Right atrium auricular region (tissue), 2 donors: ENCODE data around the gene CRLF1. TPM values are rescaled to one million over a fixed set of nuclear protein-coding genes. Genes with fewer than 3 reads are reported as not detected.
A peak's percentile ranks its signal among the peaks of the same experiment; 100 is the strongest.

ENCODE experiments used
- DNase-seq: peaks from one replicate; pipeline ENCODE4 v3.0.0-alpha.2; 2019; ENCODE audit warnings: low spot score
- H3K27ac ChIP-seq, 2 donors: fragments of 200-600 bp; sonication (generic); 1 replicate in 1 of 2; 2 replicates in 1 of 2; pipeline ENCODE4 v1.5.1; 2016 to 2019
- H3K27me3 ChIP-seq, 2 donors: fragments of 200-600 bp; sonication (generic); one replicate each; pipeline versions ENCODE4 v1.5.1 to v1.6.0; 2017 to 2019
- H3K36me3 ChIP-seq: fragments of 200-600 bp; sonication (generic); one replicate; pipeline ENCODE4 v1.5.1; 2016
- H3K4me1 ChIP-seq, 2 donors: fragments of 200-600 bp; sonication (generic); one replicate each; pipeline versions ENCODE4 v1.5.1 to v1.6.0; 2017 to 2019
- H3K4me3 ChIP-seq, 2 donors: fragments of 200-600 bp; sonication (generic); 1 replicate in 1 of 2; 2 replicates in 1 of 2; pipeline ENCODE4 v1.5.1; 2017 to 2019; ENCODE audit warnings: mild to moderate bottlenecking in 1 of 2, moderate library complexity in 1 of 2
- H3K9me3 ChIP-seq, 2 donors: fragments of 200-600 bp; sonication (generic); one replicate each; pipeline ENCODE4 v1.5.1; 2019
- CTCF ChIP-seq, 2 donors: fragments of 200-600 bp; sonication (generic); IDR thresholded peaks; one replicate each; pipeline ENCODE4 v1.5.1; 2019; ENCODE audit warnings: antibody characterized with exemption in 2 of 2
- total RNA-seq, 2 donors: library from RNA; depleted of rRNA; stranded (reverse); fragments of >200 nt; gene quantifications; one replicate each; pipeline ENCODE4 v1.1.0, GENCODE V29; 2016

CRLF1 gene
- total RNA-seq, 2 donors from 2014 or later, result 71.8 to 73.9 TPM

DNA sequence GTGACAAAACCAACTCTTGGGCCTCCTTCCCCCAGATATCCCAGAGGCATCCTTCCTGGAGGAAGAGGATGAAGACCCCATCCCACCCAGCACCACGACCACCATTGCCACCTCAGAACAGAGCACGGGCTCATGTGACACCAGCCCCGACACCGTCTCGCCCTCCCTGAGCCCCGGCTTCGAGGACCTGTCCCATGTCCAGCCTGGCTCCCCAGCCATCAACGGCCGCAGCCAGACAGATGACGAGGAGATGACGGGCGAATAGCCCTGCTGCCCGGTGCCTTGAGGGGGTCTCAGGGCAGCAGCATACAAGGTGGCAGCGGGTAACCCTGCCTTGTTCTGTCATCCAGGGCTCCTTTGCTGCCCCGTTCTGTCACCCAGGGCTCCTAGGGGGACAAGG, 38.2 kb downstream of the CRLF1 start:
- TF ChIP-seq CTCF (IDR thresholded peaks at IDR 0.05), result no peak
- H3K27ac ChIP-seq, result no peak overlapping the region
- H3K9me3 ChIP-seq, result no peaks in the 10 kb centered on the region
- peaks cover 63% of the 10 kb centered on the region for H3K36me3 ChIP-seq
- peaks cover 0 to 18% of the 10 kb centered on the region in 2 donors for H3K4me1 ChIP-seq
- DNase-seq, result no peak
- H3K27me3 ChIP-seq, result no peaks in the 10 kb centered on the region
- H3K4me3 ChIP-seq, result no peak overlapping the region

- no peak for DNase-seq
- no peak overlapping the region for H3K4me3 ChIP-seq
- H3K27me3 ChIP-seq, result no peaks in the 10 kb centered on the region
- peaks cover 0 to 13% of the 10 kb centered on the region in 2 donors for H3K4me1 ChIP-seq
- no peak overlapping the region for H3K27ac ChIP-seq
- H3K9me3 ChIP-seq, result no peaks in the 10 kb centered on the region
- no peak for TF ChIP-seq CTCF (IDR thresholded peaks at IDR 0.05)
- peaks cover 66% of the 10 kb centered on the region for H3K36me3 ChIP-seq
Observed at GRCh38 chr19:18566953-18567352, 39.6 kb downstream of the CRLF1 start.

GRCh38 chr19:18562086-18562485, 44.5 kb downstream of the CRLF1 start:
- Histone ChIP-seq H3K4me1 (peaks cover 0 to 21% of the 10 kb centered on the region in 2 donors), H3K9me3 (no peaks in the 10 kb centered on the region), H3K36me3 (peaks cover 44% of the 10 kb centered on the region), H3K27ac (peak overlapping the region; percentile 65 to 84), H3K27me3 (no peaks in the 10 kb centered on the region), H3K4me3 (no peak overlapping the region)
- peak; percentile 78 for DNase-seq
- TF ChIP-seq CTCF (IDR thresholded peaks at IDR 0.05), result no peak

DNA sequence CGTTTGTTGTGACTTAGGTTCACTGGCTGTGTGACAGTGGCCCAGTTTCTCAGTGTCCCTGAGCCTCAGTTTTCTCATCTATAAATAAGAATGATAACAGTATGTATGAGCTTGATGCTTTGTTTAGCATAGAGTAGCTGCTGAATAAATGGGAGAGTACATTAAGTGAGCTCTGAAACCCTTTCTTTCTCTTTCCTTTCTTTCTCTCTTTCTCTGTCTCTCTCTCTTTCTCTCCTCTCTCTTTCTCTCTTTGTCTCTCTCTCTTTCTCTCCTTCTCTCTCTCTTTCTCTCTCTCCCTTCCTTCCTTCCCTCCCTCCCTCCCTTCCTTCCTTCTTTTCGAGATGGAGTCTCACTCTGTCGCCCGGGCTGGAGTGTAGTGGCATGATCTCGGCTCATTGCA, 46.9 kb downstream of the CRLF1 start:
- Histone ChIP-seq H3K9me3 (no peaks in the 10 kb centered on the region), H3K4me1 (peaks cover 0 to 21% of the 10 kb centered on the region in 2 donors), H3K4me3 (no peak overlapping the region), H3K27me3 (no peaks in the 10 kb centered on the region), H3K36me3 (peaks cover 20% of the 10 kb centered on the region), H3K27ac (peak overlapping the region; percentile 1 to 96)
- DNase-seq, result no peak
- no peak for TF ChIP-seq CTCF (IDR thresholded peaks at IDR 0.05)

- no peak for TF ChIP-seq CTCF (IDR thresholded peaks at IDR 0.05)
- no peaks in the 10 kb centered on the region for H3K27me3 ChIP-seq
- peak overlapping the region; percentile 78 to 83 for H3K4me3 ChIP-seq
- DNase-seq, result no peak
- peaks cover 0 to 21% of the 10 kb centered on the region in 2 donors for H3K4me1 ChIP-seq
- no peaks in the 10 kb centered on the region for H3K9me3 ChIP-seq
- H3K27ac ChIP-seq, result peak overlapping the region; percentile 96
- peaks cover 10% of the 10 kb centered on the region for H3K36me3 ChIP-seq
Observed at GRCh38 chr19:18558604-18559003, 48.0 kb downstream of the CRLF1 start.

GRCh38 chr19:18558202-18558555, 48.4 kb downstream of the CRLF1 start:
- DNase-seq, result no peak
- Histone ChIP-seq H3K27ac (peak overlapping the region; percentile 96), H3K27me3 (no peaks in the 10 kb centered on the region), H3K4me3 (peak overlapping the region; percentile 78 to 83), H3K4me1 (peaks cover 0 to 21% of the 10 kb centered on the region in 2 donors), H3K9me3 (no peaks in the 10 kb centered on the region), H3K36me3 (peaks cover 6% of the 10 kb centered on the region)
- TF ChIP-seq CTCF (IDR thresholded peaks at IDR 0.05), result no peak
